ENCODE results near the gene FREM1.

The FREM1 gene

DNA sequence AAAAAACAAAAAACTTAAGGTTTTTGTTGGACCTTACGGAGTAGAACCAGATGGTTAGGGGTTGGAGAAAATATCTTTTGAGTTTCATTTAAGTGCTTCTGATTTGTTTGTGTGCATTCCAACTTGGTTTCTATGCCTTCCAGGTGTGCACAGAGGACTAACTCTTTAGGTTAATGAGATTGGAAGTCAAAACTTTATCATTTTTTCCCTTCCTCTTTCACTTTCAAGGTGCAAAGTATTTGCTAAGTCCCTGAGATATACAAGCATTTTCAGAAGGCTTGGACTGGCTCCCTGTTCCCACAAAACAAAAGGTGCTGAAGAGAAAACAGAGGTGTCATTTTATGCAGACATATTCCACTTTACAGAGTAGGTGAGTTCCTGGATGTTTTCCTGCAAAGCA is 157.4 kb downstream of the FREM1 start:
- DNase-seq = no peak

DNA sequence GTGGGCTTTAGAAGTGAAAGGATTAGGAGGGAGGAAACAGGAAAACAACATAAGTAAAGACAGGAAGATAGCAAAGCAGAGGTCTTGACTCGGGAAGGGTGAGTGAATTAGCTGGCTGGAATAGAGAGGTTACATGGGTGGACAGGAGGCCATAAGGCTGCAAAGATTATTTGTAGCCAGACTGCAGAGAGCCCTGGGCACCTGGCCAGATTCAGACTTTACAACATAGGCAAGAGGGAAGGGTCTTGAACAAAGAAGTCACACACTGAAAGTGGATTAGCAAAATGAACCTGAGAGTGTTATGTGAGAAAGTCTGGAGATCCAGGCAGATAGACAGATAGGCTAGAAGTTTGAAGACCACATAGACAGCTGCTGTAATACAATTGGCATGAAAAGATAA is 158.0 kb downstream of the FREM1 start:
- no peak for DNase-seq

DNA sequence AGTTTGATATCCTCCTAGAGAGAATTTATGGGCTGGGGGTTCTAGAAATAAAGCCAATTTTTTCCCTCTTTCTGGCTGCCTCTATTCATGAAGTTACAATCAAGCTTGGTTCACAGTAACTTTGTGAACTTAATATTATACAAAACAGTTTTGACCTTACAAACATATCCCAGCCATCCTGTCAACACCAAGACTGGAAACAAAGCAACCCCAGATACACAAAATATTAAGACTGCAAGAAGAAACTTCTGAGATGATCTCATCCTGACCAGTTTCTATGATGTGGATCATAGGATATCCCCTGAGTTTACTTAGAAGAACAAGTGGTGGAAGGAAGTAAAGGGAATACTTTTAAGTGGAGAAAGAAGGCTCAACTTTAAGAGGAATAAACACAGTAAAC is 159.4 kb downstream of the FREM1 start:
- DNase-seq = no peak

DNA sequence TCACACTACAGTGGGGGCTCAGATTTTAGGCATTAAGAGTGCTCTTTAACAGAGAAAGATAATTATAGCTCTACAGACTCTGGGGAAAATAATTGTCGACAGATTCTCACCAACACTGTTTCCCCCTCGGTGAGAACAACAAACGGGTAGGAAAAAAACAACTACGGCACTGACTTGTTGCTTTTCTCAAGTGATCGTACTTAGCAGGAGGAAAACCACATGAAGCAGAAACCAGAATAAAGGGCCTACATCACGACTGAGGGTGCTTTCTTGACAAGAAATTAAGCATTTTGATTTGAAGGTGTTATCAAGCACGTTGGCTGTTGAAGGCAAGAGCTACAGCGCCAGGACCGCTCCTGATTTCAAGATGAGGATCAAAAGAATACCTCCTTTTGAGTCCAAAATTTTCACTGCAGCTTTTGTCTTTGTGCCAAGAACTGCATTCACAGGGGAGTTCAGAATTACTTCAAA is 160.5 kb downstream of the FREM1 start:
- DNase-seq = no peak

DNA sequence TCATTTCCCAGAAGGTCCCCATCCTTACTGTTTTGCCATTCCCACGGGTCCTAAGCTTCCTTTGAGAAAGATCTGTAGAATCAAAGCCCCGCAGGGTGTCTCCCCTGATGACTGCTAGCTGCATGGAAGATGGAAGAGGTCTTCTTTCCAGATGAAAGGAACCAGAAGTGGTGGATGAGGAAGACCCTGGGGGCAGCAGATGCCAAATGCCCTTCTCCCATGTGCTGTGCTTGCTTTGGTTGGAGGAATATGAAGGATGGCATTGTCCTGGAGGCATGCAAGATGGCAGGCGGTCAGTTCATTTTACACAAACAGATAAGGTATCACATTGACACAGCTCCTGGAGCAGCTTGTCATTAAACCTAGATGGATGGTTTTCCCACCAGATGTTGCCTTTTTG is 161.9 kb downstream of the FREM1 start:
- DNase-seq = no peak

DNA sequence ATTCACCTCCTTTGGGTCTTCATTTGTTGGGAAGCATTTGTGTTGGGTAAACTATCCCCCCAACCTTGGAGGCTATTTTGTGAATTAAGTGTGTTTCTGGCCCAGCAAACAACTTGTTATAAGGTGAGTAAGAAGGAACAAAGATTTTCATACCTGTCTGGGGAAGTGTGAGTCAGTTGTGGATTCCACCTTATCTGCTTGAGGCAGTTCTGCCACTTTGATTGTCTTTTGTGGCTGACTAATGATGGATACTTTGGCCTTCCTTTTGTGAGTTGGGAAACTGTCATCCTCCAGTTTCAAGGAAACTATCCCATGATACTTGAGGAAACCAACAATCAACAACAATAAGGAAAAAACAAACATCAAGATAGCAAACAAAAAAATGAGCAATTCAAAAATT is 163.1 kb downstream of the FREM1 start:
- DNase-seq = no peak

DNA sequence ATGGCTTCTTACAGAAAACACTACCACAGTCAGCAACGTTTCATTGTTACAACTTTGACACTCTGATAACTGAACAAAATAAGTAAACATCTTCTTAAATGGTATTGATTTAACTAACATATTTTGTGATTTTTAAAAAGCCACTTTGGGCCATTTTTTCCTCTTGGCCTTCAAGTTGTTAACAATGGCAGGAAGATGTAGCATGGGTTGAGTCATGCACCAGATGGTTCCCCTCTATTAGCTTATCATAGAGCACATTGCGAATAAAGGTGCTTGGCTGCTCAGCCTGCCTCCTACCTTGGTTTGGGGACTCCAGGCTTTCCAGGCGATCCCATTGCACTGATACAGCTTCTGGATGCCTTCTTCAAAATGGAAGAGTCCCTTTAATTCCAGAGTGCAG is 163.6 kb downstream of the FREM1 start:
- no peak for DNase-seq

DNA sequence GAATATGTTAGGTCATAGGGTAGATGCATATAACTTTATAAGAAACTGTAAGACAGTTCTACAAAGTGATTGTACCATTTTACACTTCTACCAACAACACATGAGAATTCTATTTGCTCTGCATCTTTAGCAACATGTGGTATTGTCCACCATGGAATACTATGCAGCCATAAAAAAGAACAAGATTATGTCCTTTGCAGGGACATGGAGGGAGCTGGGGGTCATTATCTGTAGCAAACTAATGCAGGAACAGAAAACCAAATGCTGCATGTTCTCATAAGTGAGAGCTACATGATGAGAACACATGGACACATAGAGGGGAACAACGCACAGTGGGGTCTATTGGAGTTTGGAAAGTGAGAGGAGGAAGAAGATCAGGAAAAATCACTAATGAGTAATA is 165.5 kb downstream of the FREM1 start:
- no peak for DNase-seq

DNA sequence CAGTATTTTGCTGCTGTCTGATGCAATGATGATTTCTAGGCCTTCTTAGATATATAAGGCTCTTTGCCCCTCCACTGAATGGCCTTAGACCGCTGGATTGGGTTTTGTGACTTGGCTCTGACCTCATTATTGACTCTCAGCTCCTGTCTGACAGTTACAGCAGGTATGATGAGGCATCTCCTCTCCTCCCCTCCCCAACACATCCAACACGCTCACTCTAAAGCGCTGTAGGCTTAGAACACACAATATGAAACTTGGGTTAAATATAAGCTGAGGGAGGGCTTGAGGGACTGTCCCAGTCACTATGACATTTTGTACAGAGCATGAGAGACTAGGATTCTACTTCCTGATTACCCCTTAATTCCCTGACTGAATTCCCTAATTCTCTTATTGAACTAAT is 168.9 kb downstream of the FREM1 start:
- no peak for DNase-seq

DNA sequence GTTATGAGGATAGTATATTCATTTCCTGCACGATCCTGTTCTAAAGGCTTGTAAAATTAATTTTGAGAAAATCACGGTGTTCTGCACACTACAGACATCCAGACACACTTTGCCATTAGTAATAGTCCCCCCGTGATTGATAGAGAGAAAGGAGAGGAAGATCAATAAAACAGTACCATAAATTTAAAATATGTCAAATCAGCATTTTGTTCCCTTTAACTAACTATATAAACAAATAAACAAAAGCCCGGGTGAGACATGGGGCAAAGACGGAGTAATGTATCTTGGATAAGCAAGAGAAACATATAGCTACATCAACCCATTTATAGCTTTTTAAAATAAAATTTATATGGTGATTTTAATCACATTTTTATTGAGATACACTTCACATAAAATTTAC is 177.1 kb downstream of the FREM1 start:
- no peak for DNase-seq

DNA sequence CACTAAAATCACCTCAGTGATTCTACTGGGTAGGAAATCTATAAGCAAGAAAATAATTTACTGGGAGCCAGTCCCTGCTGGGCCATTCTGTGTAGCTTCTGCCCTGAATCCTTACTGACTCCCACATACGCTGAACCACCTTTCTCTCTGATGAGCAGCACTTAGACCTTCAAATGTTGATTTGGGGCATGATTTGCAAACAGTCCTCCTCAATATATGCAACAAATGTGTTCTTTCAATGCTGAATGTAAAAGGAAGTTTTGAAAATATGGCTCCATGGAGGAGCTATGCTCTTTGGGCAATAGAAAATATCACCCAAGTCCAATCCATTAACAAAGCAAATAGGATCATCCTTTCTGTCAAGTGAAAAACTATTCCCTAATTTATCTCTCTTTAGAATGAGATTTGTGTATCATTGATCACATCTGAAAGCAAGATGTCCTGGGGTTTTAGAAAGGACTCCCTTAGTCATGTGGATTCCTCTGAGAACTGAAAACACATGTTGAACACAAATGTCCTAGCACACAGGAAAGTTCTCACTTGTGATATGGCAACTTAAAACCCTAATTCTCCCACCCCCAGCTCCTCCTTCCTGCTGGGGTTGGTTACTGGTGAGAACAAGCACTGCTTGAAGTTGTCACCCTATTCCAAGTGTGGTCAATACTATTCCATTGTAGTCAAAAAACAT is 178.8 kb downstream of the FREM1 start:
- no peak for DNase-seq

DNA sequence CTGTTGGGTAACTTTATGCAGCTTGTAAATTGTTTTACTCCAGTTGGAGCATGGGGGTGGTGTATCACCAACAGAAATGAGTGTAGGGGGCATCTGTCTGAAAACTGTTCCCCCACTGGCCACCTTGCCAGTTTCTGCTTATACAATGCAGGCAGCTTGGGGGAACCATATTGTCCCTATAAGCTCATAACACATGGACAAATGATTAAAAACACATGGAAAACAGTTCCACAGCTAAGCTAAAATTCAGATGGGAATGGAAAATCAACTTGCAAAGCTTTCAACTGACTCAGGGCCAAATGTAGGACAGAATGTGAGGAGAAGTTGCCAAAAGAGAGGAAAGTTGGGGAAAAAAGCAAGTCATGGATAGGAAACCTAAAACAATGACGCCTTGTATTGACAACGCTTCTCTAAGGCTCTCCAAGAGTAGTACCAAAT is 179.7 kb downstream of the FREM1 start:
- DNase-seq = no peak

DNA sequence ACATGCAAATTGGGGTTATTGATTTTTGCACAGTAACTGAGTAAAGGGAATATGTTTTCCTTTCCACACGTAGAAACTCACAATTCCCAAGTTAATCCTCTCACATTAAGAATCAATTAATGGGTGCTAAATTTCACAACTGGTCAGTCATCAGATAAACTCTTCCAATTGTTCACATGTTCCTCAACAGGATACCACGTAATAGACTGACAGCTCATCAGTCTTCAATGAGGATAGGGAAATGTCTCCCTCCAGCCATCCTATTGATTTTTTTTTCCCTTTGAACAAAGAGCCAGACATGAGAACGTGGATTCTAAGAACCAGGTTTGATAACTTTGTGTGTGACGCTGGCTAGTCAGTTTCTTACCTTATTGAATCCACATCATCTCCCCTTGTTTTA is 186.9 kb downstream of the FREM1 start:
- DNase-seq = no peak

DNA sequence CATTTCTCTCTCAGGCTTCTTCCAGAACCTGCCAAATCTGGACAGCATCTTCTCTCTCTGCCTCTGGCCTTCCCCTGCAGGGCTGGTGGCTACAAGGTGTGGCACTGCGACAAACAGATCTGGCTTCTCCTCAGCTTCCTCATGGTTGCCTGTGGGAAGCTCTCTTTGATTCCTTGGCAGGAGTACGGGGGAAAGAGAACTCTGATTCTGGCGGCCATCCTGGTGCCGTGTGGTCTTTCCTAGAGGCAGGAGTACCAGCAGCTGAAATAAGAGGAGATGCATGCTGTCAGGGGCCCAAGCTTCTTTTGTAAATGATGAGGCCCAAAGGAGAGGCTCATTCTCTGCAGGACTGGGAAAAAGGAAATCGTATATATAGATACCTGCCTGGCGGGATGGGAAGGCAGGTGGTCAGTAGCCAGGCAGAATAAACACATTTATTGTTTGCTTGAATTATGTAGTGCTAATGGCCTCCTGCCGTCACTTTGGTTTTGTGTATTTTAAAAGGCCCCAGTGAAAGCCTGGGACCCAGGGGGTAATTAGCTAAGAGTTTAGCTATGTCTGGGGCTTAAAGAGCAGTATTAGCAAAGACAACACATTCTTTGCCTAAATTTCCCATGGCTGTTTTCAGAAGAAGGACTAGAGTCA is 187.7 kb downstream of the FREM1 start, which contains the start of gene CER1:
Gene CER1, minus strand, starts transcription at position 343 of the 645 bp plus-strand sequence. Its CDS starts 61 bp downstream, at position 282.
- DNase-seq = peak; percentile 18

DNA sequence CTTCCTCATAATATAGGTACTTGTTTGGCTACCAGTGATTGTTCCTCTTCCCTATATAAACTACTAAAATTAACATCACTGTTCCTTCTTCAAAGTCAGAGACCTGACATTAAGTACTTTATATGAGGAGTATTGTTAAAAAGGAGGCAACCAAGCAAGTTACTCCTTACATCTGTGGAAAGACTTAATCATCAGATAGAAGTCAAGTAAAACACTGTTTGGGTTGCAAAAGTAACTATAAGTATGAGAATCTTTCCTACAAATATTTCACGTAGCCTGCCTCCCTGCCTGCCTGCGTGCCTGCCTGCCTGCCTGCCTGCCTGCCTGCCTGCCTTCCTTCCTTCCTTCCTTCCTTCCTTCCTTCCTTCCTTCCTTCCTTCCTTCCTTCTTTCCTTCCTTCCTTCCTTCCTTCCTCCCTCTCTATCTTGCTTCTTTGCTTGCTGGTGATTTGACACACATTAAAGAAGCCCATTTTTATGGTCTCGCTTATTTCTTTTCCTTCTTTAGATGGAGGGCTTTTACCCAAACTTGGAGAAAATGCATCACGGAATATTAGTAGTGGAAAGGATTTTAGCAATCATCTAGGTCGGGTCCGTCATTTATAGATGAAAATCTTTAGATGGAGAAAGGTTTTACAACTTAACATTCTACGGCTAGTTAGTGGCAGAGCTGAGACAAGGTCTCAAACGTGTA is 190.9 kb downstream of the FREM1 start:
- DNase-seq = no peak

DNA sequence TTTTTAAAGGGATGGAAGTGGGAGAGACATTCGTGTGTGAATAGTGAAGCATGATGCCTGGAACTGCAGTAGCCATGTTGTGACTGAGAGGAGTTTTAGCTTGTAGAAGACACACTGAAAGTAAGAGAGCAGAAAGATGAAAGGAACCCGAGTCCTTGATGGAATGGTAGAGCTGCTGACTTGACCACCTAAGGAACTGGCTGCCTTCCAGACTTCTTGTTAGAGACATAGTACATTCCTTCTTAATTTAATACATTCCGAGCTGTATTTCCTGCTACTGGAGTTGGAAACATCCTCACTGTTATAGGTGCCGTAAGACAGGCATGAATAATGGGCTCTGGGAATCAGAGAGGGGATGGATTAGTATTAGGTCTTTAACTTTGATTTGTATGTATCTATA is 195.1 kb downstream of the FREM1 start:
- no peak for DNase-seq

DNA sequence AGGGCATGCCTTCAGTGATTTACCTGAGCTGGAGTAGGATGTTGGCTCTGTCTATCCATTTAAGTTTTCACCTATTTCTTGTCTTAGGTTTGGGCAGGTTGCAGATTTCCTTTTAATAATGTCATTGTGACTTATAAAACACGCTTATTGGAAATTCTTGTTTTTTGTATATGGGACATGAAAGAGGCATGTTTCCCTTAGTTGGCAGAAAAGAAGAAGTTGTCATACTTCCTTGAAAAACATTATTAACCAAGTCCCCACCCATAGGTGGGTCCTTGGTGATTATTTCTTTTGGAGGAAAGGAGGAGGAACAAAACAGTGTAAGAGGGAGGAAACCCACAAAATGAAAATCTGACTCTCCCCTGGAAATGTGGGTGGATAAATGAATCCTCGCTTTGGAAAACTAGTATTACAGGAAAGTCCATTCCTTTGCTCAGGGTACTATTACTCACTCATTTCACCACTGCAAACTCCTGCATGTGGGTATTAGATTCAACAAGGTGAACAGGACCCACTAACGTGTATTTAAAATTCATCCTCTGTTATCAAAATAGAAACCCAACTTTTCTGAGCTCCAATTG is 197.0 kb downstream of the FREM1 start:
- DNase-seq = no peak

DNA sequence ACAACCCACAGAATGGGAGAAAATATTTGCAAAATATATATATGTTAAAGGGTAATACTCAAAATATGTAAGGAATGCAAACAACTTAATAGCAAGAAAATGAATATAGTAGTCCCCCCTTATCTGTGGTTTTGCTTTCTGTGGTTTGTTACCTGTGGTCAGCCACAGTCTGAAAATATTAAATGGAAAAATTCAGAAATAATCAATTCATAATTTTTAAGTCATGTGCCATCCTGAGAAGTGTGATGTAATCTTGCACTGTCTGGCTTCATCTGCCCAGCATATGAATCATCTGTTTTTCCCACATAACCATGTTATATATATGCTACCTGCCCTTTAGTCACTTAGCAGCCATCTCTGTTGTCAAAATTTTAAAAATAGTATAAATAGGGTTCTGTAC is 199.4 kb downstream of the FREM1 start:
- DNase-seq = no peak

DNA sequence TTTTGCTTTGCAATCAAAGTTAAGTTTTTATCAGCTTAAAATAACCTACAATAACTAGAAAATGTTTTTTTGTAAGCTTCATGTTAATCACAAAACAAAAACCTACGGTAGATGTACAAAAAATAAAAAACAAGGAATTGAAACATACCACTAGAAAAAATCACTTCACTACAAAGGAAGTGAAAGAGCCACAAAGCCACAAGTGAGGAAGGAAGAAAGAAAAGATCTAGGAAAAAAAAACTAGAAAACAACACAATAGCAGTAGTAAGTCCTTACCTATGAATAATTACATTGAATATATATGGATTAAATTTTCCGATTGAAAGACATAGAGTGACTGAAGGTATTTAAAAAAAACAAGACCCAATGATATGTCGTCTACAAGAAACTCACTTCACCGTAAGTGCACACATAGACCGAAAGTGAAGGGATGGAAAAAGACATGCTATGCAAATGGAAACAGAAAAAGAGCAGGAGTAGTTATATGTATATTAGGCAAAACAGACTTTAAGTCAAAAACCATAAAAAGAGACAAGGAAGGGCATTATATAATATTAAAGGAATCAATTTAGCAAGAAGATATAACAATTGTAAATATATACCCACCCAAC is 203.6 kb downstream of the FREM1 start:
- no peak for DNase-seq

DNA sequence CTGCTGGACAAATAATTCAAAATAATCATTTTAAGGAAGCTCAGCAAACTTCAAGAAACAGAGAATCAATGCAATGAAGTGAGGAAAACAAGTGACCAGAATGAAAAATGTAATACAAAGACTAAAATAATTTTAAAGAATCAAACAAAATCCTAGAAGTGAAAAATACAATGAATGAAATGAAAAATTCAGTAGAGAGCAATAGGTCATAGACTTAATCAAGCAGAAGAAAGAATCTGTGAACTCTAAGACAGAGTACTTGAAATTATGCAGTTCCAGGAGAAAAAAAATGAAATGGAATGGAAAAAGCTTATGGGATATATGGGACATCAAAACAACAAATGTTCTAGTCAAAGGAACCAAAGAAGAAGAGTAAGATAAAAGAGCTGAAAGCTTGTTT is 205.1 kb downstream of the FREM1 start:
- DNase-seq = no peak

DNA sequence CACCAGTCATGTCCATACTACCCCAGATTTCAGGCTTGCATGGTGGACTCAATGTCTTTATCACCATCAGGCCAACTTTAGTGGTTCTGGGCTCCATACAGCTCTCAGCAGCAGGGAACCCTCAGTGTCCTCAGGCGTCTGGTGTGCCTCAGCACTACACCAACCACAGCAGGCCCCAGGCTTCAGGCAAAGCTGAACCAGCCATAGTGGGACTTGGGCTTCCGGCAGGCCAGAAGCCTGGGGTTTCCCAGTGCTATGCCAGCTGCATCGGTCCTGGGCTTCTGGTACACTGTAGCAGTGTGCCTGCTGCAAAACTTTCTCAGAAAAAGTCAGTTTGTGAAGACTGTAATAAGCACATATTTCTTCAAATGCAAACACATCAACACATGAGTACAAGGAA is 205.9 kb downstream of the FREM1 start:
- DNase-seq = no peak

DNA sequence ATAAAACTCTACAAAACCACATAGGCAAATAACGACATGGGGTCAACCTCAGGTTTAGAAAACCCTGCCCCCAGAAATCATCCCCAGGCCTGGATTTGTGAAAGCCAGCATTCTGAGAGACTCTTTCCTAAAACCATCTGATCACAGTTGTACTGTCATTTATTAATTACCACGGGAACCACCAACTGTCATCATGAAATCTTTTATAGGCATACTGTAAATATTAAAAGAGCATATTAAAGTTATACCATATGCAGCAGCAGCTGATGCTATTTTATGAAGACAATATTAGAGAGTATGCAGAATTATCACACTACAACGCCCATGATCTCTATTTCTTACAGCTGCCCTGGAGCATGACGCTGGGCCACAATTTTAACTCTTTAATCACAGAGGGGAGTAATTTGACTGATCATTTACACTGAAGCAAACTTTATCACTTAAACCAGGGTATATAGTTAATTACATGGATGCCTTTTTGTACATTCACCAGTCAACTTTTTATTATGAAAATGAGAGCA is 208.0 kb downstream of the FREM1 start:
- no peak for DNase-seq

DNA sequence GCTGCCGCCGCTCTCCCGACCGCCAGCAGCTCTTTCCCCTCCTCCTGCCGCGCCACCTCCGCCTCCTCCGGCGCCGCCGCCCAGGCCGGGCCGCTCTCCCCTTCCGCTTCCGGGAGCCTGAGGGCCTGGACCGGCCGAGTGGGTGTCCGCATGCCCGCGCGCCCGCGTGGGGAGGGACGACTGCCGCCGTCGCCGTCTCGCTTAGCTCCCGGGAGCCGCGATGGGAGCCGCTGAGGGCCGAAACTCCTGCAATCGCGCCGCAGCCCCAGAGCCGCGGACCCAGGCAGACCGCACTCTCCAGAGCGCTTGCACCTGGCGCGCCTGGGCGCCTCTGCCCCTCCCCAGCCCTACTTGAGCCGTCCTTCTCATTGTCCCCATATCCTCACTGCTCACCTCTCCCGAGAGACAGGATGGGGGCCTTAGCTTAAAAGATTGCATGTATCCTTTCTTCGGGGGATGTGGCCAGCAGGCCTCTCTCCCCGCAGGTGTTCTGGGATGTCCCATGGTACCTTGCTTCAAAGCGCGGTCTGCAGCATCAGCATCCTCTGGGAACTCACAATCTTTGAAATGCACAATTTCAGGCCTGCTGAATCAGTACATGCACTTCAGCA is 216.9 kb downstream of the FREM1 start, which contains the start of gene ZDHHC21:
Gene ZDHHC21, minus strand, starts transcription at position 182 of the 611 bp plus-strand sequence. CDS start 19,092 bp downstream, outside the sequence.
- peak; percentile 61 for DNase-seq
